B cell (primary cell): ENCODE results near the gene TMEM107. TPM values are rescaled to one million over a fixed set of nuclear protein-coding genes. Genes with fewer than 3 reads are reported as not detected.

Source experiments
- ATAC-seq: fragments of 200-7000 bp; cut with Tn5 transposase; one replicate; pipeline ENCODE4 v1.10.0; 2021; ENCODE audit warnings: low read depth, mild to moderate bottlenecking, moderate number of reproducible peaks, moderate library complexity
- CTCF ChIA-PET: fragments of 350-600 bp; sonication (Branson Sonifier 250); formaldehyde crosslinking; loops from one replicate; lab custom pipeline; 2021; ENCODE audit warnings: antibody characterized with exemption, inconsistent platforms; lab: Charles Lee
- POLR2A ChIA-PET: fragments of 350-600 bp; sonication (Branson Sonifier 250); formaldehyde crosslinking; loops from one replicate; lab custom pipeline; 2021; ENCODE audit warnings: antibody characterized with exemption; lab: Charles Lee
- DNase-seq: peaks from one replicate; pipeline ENCODE4 v3.0.0; 2013
- H2AFZ ChIP-seq: 2 replicates; pipeline ENCODE4 v1.6.1; 2012; ENCODE audit warnings: mild to moderate bottlenecking, low read depth, low read length; ENCODE audit not compliant: insufficient read depth, poor library complexity, severe bottlenecking
- H3K27ac ChIP-seq, 2 donors: 1 replicate in 1 of 2; 2 replicates in 1 of 2; pipeline ENCODE4 v1.5.1; 2012 to 2013; ENCODE audit warnings: low read length in 2 of 2, mild to moderate bottlenecking in 2 of 2, moderate library complexity in 1 of 2
- H3K27me3 ChIP-seq, 4 experiments: fragments of 200-600 bp in 1 of 4; sonication (generic) in 1 of 4; replicated peaks in 1 of 4; 1 replicate in 2 of 4; 2 replicates in 2 of 4; pipeline versions ENCODE4 v1.6.1 to v1.7.0; 2013 to 2016; ENCODE audit warnings: low read length in 3 of 4, mild to moderate bottlenecking in 2 of 4, mixed read lengths in 1 of 4, moderate library complexity in 1 of 4; ENCODE audit not compliant: insufficient read depth in 4 of 4, control insufficient read depth in 3 of 4; ENCODE audit errors: control extremely low read depth in 1 of 4
- H3K36me3 ChIP-seq, 2 experiments: replicated peaks in 1 of 2; 1 replicate in 1 of 2; 2 replicates in 1 of 2; pipeline versions ENCODE4 v1.6.1 to v1.7.1; 2013; ENCODE audit warnings: low read length in 1 of 2; ENCODE audit not compliant: insufficient read depth in 2 of 2, control insufficient read depth in 1 of 2; ENCODE audit errors: control extremely low read depth in 1 of 2, extremely low read depth in 1 of 2
- H3K4me1 ChIP-seq, 2 donors: fragments of 200-600 bp in 1 of 2; sonication (generic) in 1 of 2; 1 replicate in 1 of 2; 2 replicates in 1 of 2; pipeline versions ENCODE4 v1.5.1 to v1.6.1; 2013 to 2017; ENCODE audit warnings: low read length in 2 of 2; ENCODE audit not compliant: control insufficient read depth in 2 of 2, insufficient read depth in 2 of 2
- H3K4me2 ChIP-seq: replicated peaks from 2 replicates; pipeline ENCODE3; 2012; ENCODE audit warnings: mild to moderate bottlenecking, low read depth, low read length; ENCODE audit not compliant: poor library complexity, severe bottlenecking
- H3K4me3 ChIP-seq, 5 experiments: fragments of 200-600 bp in 1 of 5; sonication (generic) in 1 of 5; 1 replicate in 3 of 5; 2 replicates in 2 of 5; pipeline versions ENCODE4 v1.5.1 to v1.7.0; 2011 to 2016; ENCODE audit warnings: low read length in 4 of 5, mild to moderate bottlenecking in 4 of 5, low read depth in 2 of 5, control low read depth in 1 of 5, moderate library complexity in 1 of 5; ENCODE audit not compliant: insufficient read depth in 1 of 5; ENCODE audit errors: control extremely low read depth in 1 of 5, extremely low read depth in 1 of 5
- H3K79me2 ChIP-seq: fragments of 200-600 bp; sonication (generic); one replicate; pipeline ENCODE4 v1.6.0; 2016; ENCODE audit warnings: low read length; ENCODE audit not compliant: control insufficient read depth, insufficient read depth
- H3K9ac ChIP-seq: fragments of 200-600 bp; sonication (generic); 2 replicates; pipeline ENCODE4 v1.6.1; 2017; ENCODE audit warnings: mild to moderate bottlenecking, low read length, moderate library complexity
- H3K9me3 ChIP-seq, 3 donors: one replicate each; pipeline versions ENCODE4 v1.6.1 to v1.7.1; 2013; ENCODE audit warnings: low read length in 2 of 3; ENCODE audit not compliant: control insufficient read depth in 2 of 3, insufficient read depth in 1 of 3; ENCODE audit errors: control extremely low read depth in 1 of 3
- H4K20me1 ChIP-seq: 2 replicates; pipeline ENCODE4 v1.6.0; 2012; ENCODE audit warnings: mild to moderate bottlenecking, low read length; ENCODE audit not compliant: insufficient read depth, control insufficient read depth, poor library complexity, severe bottlenecking
- H3K27ac Mint-ChIP-seq: one replicate; pipeline ENCODE4 v1.8.0; 2021; ENCODE audit warnings: mixed read lengths
- H3K27me3 Mint-ChIP-seq: one replicate; pipeline ENCODE4 v1.8.0; 2021; ENCODE audit warnings: mixed read lengths
- H3K4me1 Mint-ChIP-seq: one replicate; pipeline ENCODE4 v1.8.0; 2021; ENCODE audit warnings: mixed read lengths
- H3K4me3 Mint-ChIP-seq: one replicate; pipeline ENCODE4 v1.8.0; 2021; ENCODE audit warnings: mixed read lengths
- H3K9me3 Mint-ChIP-seq: one replicate; pipeline ENCODE4 v1.8.0; 2022; ENCODE audit warnings: mixed read lengths; ENCODE audit not compliant: insufficient read depth
- EZH2 ChIP-seq: IDR thresholded peaks from 2 replicates; pipeline ENCODE4 v1.6.1; 2012; ENCODE audit warnings: borderline replicate concordance, low read depth, mild to moderate bottlenecking, moderate library complexity, low read length; ENCODE audit not compliant: insufficient read depth, poor library complexity, severe bottlenecking
- WGBS: methylation state at CpG from one replicate; pipeline ENCODE4 v1.1.5; 2013; ENCODE audit warnings: missing lambda C conversion rate; ENCODE audit not compliant: insufficient coverage; 5-methylcytosine and 5-hydroxymethylcytosine counted together
- intact Hi-C: fragments of 100-400 bp; cut with micrococcal nuclease; formaldehyde crosslinking; loops from one replicate; pipeline ENCODE4 v1.10.0; 2022
- polyA plus RNA-seq: library from polyadenylated mRNA; depleted of rRNA; stranded (reverse); fragments of >200 nt; gene quantifications from 2 replicates; pipeline ENCODE4 v1.2.3, GENCODE V29; 2012
- total RNA-seq, 2 donors: library from RNA; stranded (reverse); fragments of 120-200 nt in 1 of 2; gene quantifications; 1 replicate in 1 of 2; 2 replicates in 1 of 2; pipeline versions ENCODE4 v1.2.3 to v1.2.4, GENCODE V29; 2013 to 2022
- TF ChIP-seq, protein P1 (sequence below): fragments of 200-600 bp; IDR thresholded peaks from one replicate; pipeline ENCODE4 v1.8.0; 2022; ENCODE audit warnings: antibody characterized with exemption, mild to moderate bottlenecking

TMEM107 gene
- total and polyA plus RNA-seq, 2 donors (not counting 1 experiment from before 2014, with no cell fraction given) = 13.3 to 30.3 TPM

DNA sequence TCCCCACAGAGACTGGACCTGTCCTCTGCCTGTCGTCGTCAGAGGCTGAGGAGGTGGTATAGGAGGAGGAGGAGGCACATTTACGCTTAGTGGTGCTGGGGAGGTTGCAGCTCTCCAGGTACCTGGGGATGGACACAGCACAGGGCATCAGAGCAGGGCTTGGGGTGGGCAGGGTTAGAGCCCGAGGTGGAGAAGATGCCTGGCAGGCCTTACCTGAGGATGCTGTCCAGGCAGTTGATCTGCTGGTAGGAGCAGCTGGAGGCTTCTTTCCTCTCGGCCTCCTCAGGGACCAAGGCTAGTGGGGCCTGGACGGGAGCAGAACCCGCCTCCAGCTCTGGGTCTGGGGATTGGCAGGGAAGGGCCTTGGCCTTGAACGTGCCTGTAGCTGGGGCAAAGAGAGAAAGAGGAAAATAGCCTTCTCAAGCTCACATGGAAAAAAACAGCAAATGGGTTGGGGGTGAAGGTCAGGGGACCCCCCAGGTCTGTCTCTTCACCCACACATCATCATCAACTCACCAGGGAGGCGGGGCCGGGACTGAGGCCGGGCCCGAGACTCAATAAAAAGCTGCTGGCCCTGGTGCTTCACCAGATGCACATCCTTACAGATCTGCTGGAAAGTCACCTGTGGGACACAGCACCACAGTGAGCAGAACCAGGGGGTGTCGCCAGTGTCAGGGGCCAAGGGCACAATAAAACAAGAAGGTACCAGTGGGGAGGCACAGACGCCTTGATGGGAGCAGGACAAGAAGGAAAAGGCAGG is 29.6 kb downstream of the TMEM107 start:
- H2AFZ ChIP-seq = no peak overlapping the region
- TF ChIP-seq, protein P1, sequence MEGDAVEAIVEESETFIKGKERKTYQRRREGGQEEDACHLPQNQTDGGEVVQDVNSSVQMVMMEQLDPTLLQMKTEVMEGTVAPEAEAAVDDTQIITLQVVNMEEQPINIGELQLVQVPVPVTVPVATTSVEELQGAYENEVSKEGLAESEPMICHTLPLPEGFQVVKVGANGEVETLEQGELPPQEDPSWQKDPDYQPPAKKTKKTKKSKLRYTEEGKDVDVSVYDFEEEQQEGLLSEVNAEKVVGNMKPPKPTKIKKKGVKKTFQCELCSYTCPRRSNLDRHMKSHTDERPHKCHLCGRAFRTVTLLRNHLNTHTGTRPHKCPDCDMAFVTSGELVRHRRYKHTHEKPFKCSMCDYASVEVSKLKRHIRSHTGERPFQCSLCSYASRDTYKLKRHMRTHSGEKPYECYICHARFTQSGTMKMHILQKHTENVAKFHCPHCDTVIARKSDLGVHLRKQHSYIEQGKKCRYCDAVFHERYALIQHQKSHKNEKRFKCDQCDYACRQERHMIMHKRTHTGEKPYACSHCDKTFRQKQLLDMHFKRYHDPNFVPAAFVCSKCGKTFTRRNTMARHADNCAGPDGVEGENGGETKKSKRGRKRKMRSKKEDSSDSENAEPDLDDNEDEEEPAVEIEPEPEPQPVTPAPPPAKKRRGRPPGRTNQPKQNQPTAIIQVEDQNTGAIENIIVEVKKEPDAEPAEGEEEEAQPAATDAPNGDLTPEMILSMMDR = no peak
- TF ChIP-seq EZH2 = no peak
- no peaks in the 10 kb centered on the region for H3K27me3 ChIP-seq
- no peak overlapping the region for H3K4me3 ChIP-seq
- H3K4me1 ChIP-seq = peaks cover 10 to 19% of the 10 kb centered on the region in 2 donors
- H3K9me3 ChIP-seq = no peaks in the 10 kb centered on the region
- no peak overlapping the region for H3K4me2 ChIP-seq
- H3K27me3 Mint-ChIP-seq = no peaks in the 10 kb centered on the region
- H3K4me3 Mint-ChIP-seq = no peak overlapping the region
- peaks cover 0 to 77% of the 10 kb centered on the region in 2 experiments for H3K36me3 ChIP-seq
- peaks cover 30% of the 10 kb centered on the region for H3K79me2 ChIP-seq
- H3K27ac Mint-ChIP-seq = no peak overlapping the region
- peaks cover 18% of the 10 kb centered on the region for H3K4me1 Mint-ChIP-seq
- H4K20me1 ChIP-seq = peaks cover 26% of the 10 kb centered on the region
- H3K27ac ChIP-seq = no peak overlapping the region
- 92% methylated on average over 11 of the region's 14 CpGs for WGBS
- intact Hi-C loops = no loop called here
- peak; percentile 34 for DNase-seq
- no peak for ATAC-seq
- H3K9ac ChIP-seq = no peak overlapping the region
- H3K9me3 Mint-ChIP-seq = no peaks in the 10 kb centered on the region
- CTCF ChIA-PET = interaction anchor here (0.9 to 2.7 kb wide), 3 partner anchors 10 to 36 kb away, joined by 3 to 10 read pairs (median 4); no protein-coding TSS in a partner anchor
- POLR2A ChIA-PET = interaction anchor here (1.7 kb wide), 1 partner anchor 12 kb away, joined by 6 read pairs; no protein-coding TSS in a partner anchor

DNA sequence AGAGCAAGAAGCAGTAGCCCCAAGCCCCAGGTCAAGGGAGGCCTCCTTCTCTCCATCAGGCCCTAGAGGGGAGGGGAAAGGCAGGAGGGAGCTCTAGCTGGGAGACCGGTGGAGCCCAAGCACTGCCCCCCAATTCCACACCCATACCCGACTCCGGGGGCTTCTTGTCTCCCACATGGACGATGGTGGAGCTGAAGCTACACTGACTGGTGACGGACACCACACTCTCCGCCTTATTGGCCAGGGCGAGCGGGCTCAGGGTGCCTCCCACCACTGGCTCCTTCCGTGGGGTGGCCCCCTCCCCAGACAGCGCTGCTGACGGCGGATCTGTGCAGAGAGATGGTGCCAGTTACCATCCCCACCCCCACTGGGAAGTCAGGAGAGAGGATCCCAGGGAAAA is 30.4 kb downstream of the TMEM107 start:
- Histone ChIP-seq H3K27ac (no peak overlapping the region), H3K27me3 (no peaks in the 10 kb centered on the region), H2AFZ (no peak overlapping the region), H3K4me2 (no peak overlapping the region), H3K9ac (no peak overlapping the region), H3K9me3 (no peaks in the 10 kb centered on the region), H3K79me2 (peaks cover 29% of the 10 kb centered on the region), H4K20me1 (peaks cover 22% of the 10 kb centered on the region), H3K36me3 (peaks cover 0 to 84% of the 10 kb centered on the region in 2 experiments), H3K4me3 (no peak overlapping the region), H3K4me1 (peaks cover 7 to 12% of the 10 kb centered on the region in 2 donors)
- Mint-ChIP-seq H3K4me1 (peaks cover 14% of the 10 kb centered on the region), H3K27me3 (no peaks in the 10 kb centered on the region), H3K27ac (no peak overlapping the region), H3K9me3 (no peaks in the 10 kb centered on the region), H3K4me3 (no peak overlapping the region)
- intact Hi-C loops = no loop called here
- DNase-seq (peak; percentile 32), ATAC-seq (no peak)
- WGBS = 100% methylated on average over 6 of the region's 12 CpGs
- TF ChIP-seq EZH2 = no peak
- TF ChIP-seq, protein P1 = no peak
- CTCF ChIA-PET = interaction anchor here (1.6 kb wide), 1 partner anchor 11 kb away, joined by 4 read pairs; no protein-coding TSS in a partner anchor
- POLR2A ChIA-PET = no interaction called here
